Ureter (tissue), 1 donor: ENCODE measurements around the gene PPP2R1B. TPM values are rescaled to one million over a fixed set of nuclear protein-coding genes. Genes with fewer than 3 reads are reported as not detected.
"Not testable (repeated sequence)": the region's sequence is repeated elsewhere in the genome, so short reads cannot be mapped to it uniquely, and the experiment has no call there.

ENCODE experiments used
- DNase-seq: peaks from one replicate; pipeline ENCODE4 v3.0.0-alpha.2; 2020; ENCODE audit warnings: low spot score
- total RNA-seq: library from RNA; stranded (reverse); gene quantifications from one replicate; pipeline ENCODE4 v1.2.4, GENCODE V29; 2023
- donor health status: DM: yes; HTN: yes; CAD: no.

PPP2R1B gene
- 27.5 TPM for total RNA-seq

- DNase-seq = peak; percentile 72
Observed at GRCh38 chr11:111765984-111766833, at the start of gene PPP2R1B. PPP2R1B (minus strand) TSS chr11:111766389; CDS start chr11:111766361, 28 bp downstream.

- DNase-seq = no peak
Observed at GRCh38 chr11:111815489-111815888, 49.3 kb upstream of the PPP2R1B start.

DNA sequence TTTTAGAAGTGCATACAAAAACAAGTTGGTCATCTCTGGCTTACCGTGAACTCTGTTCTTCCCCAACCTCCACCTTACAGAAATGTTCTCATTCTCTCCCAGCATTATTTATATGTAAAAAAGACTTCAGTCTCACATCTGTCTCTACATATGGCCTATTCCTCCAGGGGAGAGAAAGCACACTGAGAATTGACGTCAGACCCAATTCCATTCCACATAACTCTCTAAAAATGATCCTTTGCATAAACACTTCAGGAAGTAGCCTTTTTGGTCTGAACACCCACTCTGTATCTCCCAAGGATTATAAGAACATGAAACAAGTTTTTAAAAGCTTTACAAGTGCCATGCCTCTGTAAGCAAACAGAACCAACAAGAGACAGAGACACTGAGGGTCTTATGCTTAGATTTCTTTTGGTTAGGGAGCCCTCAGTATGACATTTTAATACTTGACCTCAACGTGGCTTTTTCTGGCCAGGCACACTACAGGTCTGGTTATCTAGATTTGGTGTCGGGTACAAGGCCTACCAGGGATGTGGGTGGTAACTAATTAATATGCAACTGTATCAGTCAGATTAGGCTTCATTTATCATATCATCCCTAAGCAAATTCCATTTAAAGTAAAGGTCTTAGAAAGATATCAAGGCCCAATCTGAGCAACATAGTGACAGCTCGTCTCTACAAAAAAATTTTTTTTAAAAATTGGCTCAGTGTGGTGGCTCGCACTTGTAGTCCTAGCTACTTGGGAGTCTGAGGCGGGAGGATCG lies 48.5 kb upstream of the PPP2R1B start:
- no peak for DNase-seq

- no peak for DNase-seq
Observed at GRCh38 chr11:111814106-111814505, 47.9 kb upstream of the PPP2R1B start.

DNA sequence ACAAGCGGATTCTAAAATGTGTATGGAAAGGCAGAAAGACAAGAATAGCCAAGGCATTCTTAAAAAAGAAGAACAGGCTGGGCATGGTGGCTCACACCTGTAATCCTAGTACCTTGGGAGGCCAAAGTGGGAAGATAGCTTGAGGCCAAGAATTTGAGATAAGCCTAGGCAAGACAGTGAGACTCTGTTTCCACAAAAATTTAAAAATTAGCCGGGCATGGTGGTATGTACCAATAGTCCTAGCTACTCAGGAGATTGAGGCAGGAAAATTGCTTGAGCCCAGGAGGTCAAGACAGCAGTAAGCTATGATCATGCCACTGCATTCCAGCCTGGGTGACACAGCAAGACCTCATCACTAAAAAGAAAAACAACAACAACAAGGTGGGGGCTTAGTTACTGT lies 46.0 kb upstream of the PPP2R1B start:
- DNase-seq = no peak

DNA sequence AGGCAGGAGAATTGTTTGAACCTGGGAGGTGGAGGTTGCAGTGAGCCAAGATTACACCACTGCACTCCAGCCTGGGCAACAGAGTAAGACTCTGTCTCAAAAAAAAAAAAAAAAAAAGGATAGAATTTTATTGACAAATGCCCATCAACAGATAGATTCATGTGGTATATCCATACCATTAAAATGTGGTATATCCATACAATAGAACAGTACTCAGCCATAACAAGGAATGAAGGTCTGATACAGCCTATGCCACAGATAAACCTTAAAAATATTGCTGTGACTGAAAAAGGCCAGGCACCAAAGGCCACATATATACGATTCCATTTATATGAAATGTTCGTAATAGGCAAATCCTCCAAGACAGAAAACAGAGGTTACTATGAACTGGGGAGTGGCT lies 45.3 kb upstream of the PPP2R1B start:
- no peak for DNase-seq

GRCh38 chr11:111808834-111809233 lies 42.6 kb upstream of the PPP2R1B start:
- no peak for DNase-seq

- no peak for DNase-seq
Observed at GRCh38 chr11:111808063-111808588, 41.9 kb upstream of the PPP2R1B start.

- no peak for DNase-seq
Observed at GRCh38 chr11:111807076-111807475, 40.9 kb upstream of the PPP2R1B start.

- no peak for DNase-seq
Observed at GRCh38 chr11:111801135-111801534, 34.9 kb upstream of the PPP2R1B start.

GRCh38 chr11:111798279-111798678 lies 32.1 kb upstream of the PPP2R1B start:
- no peak for DNase-seq

DNA sequence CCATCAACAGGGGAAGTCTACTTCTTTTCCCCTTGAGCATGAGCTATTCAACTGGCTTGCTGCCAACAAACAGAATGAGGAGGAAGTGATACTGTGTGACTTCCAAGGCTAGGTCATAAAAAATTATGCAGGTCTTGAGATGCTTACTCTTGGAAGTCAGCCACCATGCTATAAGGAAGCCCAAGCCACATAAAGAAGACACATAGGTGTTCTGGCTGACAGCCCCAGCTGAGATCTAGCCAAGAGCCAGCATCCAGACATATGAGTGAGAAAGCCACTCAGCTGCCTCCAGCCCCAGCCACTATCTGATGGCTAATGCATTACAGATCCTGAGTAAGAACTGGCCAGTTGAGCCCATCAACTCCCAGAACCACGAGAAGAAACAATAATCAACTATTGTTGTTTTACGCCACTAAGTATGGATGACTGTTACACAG lies 31.0 kb upstream of the PPP2R1B start:
- DNase-seq = no peak

- DNase-seq = no peak
Observed at GRCh38 chr11:111796696-111797095, 30.5 kb upstream of the PPP2R1B start.

DNA sequence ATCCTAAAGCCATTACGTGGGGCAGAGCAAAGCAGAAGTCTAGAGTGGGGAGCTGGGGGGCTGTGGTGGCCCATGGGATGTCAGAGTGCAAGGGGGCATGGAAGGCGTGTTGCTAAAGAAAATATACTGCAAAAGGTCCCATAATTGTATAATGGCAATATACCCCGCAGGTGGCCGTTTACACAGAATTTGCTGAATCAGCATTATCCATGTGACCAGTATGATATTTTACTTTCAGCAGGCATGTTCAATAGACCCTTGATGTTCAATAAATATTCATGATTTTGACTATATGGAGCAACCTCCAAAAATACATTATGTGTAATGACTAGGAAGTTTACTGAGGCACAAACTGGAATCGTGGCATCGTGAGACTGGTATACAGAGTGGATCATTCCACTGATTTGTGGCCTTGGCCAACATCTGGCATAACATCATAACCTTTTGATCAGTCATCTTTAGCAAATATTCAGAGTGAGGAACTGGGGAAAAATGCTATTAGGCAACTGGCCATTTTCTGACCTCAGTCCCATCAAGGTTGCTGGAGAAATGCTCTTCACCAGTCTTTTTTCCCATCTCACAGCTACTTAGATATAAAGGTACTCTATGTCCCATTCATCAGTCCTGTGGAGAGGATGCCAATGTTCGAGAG lies 29.3 kb upstream of the PPP2R1B start:
- no peak for DNase-seq

GRCh38 chr11:111793863-111794262 lies 27.7 kb upstream of the PPP2R1B start:
- no peak for DNase-seq

GRCh38 chr11:111792955-111793500 lies 26.8 kb upstream of the PPP2R1B start:
- DNase-seq = no peak

DNA sequence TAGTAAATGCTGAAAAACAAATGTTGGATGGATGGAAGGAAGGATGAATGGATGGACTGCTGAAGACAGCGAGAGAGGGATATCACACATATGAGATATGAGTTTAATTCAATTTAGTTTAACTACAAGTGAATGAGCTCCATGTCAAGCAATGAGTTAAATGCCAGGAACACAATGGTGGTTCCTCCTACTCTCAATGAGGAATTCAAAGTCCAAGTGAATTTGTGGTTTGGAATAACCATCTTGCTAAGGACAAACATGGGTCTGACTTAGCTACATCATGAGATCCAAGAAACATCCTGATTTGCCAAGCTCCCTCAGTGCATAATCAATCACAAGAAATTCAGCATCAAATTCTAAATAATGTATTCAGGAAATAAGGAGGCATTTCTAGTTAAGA lies 26.1 kb upstream of the PPP2R1B start:
- DNase-seq = no peak

- DNase-seq = no peak
Observed at GRCh38 chr11:111788464-111788863, 22.3 kb upstream of the PPP2R1B start.

DNA sequence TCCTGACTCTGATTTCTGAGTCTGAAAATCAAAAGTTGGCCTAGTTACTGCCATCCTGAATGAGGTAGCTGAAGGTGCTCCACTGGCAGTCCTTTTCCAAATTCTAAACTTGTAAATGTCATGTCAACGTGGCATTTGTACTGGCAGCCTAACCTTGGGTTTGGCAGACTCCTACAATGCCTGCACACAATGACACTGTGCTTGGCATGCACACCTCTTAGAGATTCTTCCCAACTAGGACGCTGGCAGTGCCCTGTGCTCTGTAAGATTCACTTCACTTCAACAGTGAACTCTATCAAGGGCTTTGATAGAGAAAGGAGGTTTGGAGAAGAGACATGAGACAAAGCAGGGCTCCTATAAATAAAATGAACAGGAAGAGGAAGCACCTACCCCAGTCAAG lies 21.9 kb upstream of the PPP2R1B start:
- DNase-seq = no peak

GRCh38 chr11:111785886-111786412 lies 19.8 kb upstream of the PPP2R1B start:
- DNase-seq = no peak

DNA sequence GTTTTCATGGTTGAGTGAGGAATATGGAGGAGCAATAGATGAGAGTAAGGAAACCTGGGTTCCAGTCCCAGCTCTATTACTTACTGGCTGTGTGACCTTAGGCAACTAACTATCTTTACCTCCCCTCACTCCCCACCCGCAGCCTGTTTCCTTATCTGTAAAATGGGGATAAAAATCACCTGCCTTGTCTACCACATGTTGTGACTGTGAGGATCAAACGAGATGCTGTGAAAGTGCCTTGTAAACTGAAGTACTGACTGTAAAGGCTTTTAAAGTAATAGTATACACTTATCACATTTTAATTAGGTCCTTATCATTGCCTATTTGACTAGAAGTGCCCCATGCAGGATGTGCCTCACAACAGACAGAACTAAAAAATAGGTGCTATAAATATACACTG lies 18.9 kb upstream of the PPP2R1B start:
- DNase-seq = no peak

DNA sequence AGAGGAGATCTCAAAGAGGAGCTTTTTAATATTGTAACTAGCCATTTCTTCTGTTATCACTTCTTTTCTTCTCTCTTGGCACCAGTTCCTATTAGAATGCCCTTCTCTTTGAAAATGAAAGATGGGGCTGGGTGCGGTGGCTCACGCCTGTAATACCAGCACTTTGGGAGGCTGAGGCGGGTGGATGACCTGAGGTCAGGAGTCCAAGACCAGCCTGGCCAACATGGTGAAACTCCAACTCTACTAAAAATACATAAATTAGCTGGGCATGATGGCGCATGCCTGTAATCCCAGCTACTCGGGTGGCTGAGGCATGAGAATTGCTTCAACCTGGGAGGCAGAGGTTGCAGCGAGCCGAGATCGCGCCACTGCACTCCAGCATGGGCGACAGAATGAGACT lies 18.1 kb upstream of the PPP2R1B start:
- DNase-seq = not testable (repeated sequence)
